Left lobe of liver (tissue), 2 donors: Measurements from ENCODE around the gene PTPRD. TPM values are rescaled to one million over a fixed set of nuclear protein-coding genes. Genes with fewer than 3 reads are reported as not detected.
A peak's percentile ranks its signal among the peaks of the same experiment; 100 is the strongest.
"Not testable (repeated sequence)": the region's sequence is repeated elsewhere in the genome, so short reads cannot be mapped to it uniquely, and the experiment has no call there.

Source experiments
- ATAC-seq: fragments of 200-7000 bp; cut with Tn5 transposase; one replicate; pipeline ENCODE4 v1.9.1; 2020; ENCODE audit warnings: mild to moderate bottlenecking, moderate library complexity
- DNase-seq: peaks from one replicate; pipeline ENCODE4 v3.0.0-alpha.2; 2020; ENCODE audit warnings: low spot score
- total RNA-seq: library from RNA; stranded (reverse); gene quantifications from one replicate; pipeline ENCODE4 v1.2.1, GENCODE V29; 2021
- donor health status: DM: no; HTN: no; CAD: no; lungs with moderate emphysema.
- donor health status: DM: no; HTN: yes; CAD: no.

PTPRD gene
- total RNA-seq, 1 donor from 2014 or later = 29.4 TPM

GRCh38 chr9:9556865-9557803 is 1055.7 kb downstream of the PTPRD start:
- ATAC-seq (no peak), DNase-seq (no peak)

DNA sequence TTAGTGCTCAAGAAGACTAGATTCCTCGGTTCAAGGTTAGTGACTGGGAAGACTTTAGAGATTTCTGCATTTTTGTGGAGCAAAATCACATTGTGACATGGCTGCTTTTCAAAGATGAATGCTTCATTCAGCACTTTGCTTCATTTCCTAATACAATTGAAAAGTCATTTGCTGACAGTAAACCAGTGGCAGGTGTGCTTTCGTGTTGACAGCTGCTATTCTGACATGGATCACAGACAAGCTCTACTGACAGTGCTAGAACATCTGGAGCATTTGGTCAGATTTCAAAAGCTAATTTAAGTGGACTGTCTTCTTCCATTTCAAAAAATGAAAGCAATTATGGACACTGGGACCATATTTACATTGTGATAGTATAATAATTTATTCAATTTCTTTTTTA is 1060.1 kb downstream of the PTPRD start:
- DNase-seq (no peak), ATAC-seq (no peak)

DNA sequence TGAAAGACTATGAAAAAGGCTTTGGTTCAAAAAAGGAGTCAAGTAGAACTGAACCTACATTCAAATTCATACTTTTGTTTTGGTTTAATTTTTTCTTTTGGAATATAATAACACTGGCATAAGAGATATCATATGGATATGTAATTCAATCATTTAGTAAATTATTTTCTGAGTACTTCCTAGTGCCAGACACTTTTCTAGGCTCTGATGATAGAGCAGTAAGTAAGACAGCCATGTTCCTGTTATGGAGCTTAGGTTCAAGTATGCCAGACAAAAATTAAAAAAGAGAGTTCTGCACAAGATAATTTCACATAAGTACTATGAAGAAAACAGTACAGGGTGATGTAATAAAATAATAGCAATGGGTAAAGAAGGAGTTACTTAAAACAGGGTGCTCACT is 1074.0 kb downstream of the PTPRD start:
- no peak for DNase-seq
- ATAC-seq = no peak

- DNase-seq (no peak), ATAC-seq (no peak)
Observed at GRCh38 chr9:9538356-9538755, 1074.4 kb downstream of the PTPRD start.

- DNase-seq (no peak), ATAC-seq (no peak)
Observed at GRCh38 chr9:9536523-9536922, 1076.3 kb downstream of the PTPRD start.

DNA sequence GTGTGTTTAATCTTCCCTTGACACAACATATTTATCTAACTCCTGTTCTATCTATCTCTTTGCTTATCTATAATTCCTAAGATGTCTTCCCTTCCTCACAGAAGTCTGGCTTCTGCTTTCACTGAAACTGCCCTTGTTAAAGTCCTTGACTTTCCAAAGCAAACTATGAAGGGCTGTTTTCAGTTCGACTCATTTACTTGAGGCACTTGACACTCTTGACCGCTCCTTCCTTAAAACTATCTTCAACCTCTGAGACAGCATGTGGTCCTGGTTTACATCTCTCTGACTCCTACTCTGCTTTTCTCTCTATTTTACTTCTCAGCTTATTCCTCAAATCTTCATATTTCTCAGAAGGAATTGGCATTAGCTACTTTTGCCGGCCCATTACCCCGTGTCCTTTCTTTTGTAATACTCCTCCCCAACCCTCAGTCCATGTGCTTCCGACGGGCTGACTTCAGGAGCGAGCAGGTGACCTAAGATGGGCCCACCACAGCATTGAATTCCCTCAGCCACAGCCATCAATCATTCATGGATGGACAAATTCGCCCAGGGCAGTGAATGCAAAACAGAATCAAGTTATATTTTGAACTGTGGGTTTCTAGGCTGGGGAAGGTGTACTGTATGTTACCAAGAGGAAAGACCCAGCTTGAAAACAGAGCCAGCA is 1089.2 kb downstream of the PTPRD start:
- ATAC-seq = no peak
- no peak for DNase-seq

DNA sequence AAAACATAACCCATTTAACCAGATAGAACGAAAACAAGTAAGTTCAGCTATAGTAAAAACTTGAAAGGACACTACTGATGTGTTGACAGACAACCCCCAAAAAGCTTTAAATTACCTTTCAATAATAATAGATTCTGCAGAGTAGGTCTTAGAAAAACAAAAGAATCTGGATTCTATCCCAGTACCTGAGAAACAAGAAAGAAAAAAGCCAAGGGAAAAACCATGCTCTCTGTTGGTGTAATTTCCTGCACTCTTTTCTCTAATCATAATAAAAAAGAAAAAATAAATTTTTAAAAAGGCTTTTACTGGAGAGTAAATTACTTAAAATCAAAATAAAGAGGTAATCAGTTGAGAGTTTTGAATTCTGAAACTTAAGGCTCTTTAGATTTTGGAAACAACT is 1090.4 kb downstream of the PTPRD start:
- DNase-seq = no peak
- no peak for ATAC-seq

GRCh38 chr9:9521033-9521779 is 1091.6 kb downstream of the PTPRD start:
- ATAC-seq (no peak), DNase-seq (no peak)

DNA sequence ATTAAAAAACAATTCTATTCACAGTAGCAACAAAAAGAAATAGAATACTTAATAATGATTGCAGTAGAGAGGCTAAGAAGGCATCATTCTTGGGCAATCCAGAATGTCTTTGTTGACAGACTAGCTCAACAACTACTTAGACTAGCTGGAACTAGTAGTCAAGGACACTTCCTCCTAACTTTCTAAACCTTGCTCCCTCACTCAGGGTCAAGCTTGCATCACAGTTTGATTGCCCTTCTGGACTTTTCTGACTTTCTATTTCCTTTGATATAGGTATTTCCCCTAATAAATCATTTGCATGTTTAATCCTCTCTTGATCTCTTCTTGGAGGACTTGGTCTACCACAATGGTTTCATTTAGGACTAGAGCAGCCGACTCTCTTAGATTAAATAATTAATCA is 1107.9 kb downstream of the PTPRD start:
- DNase-seq (no peak), ATAC-seq (no peak)

GRCh38 chr9:9499546-9499945 is 1113.3 kb downstream of the PTPRD start:
- no peak for DNase-seq
- ATAC-seq = no peak

- DNase-seq (no peak), ATAC-seq (no peak)
Observed at GRCh38 chr9:9498846-9499245, 1114.0 kb downstream of the PTPRD start.

GRCh38 chr9:9498128-9498527 is 1114.7 kb downstream of the PTPRD start:
- DNase-seq (no peak), ATAC-seq (peak; percentile 79)

GRCh38 chr9:9494336-9494735 is 1118.5 kb downstream of the PTPRD start:
- no peak for DNase-seq
- no peak for ATAC-seq

DNA sequence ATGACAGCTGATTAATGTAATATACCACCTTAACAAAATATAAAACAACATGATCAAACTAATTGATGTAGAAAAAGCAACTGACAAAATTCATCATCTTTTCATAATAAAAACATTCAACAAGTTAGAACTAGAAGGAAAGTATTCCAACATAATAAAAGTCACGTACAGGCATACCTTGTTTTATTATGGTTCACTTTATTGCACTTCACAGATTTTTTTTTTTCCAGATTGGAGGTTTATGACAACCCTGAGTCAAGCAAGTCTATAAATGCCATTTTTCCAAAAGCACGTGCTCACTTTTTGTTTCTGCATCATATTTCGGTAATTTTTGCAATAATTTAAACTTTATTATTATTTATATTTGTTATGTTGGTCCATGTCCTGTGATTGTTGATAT is 1120.3 kb downstream of the PTPRD start:
- ATAC-seq = no peak

GRCh38 chr9:9489183-9489582 is 1123.6 kb downstream of the PTPRD start:
- DNase-seq = no peak
- ATAC-seq = no peak

More for the DNA sequence above, 1120.3 kb downstream of the PTPRD start:
- DNase-seq = no peak

- ATAC-seq = no peak
- no peak for DNase-seq
Observed at GRCh38 chr9:9483175-9483574, 1129.6 kb downstream of the PTPRD start.

DNA sequence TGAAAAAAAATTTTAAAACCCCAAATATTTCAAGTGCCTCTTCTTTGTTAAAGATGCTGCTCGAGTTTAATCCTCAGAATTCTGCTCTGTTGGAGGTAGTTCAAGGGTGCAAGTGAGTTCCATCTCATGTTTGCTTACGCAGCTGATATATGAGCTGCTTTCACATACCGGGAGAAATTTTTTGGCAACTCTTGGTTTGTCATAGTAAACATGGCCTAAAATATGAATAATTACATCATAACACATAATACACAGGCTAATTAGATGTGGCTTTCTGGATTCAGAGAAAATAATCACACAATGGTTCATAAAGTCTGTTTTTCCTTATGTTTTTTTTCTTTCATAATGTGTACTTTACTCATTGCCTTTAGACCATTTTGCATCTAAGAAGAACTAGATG is 1134.1 kb downstream of the PTPRD start:
- no peak for ATAC-seq
- no peak for DNase-seq

GRCh38 chr9:9469271-9469670 is 1143.5 kb downstream of the PTPRD start:
- ATAC-seq (no peak), DNase-seq (no peak)

- not testable (repeated sequence) for ATAC-seq, DNase-seq
Observed at GRCh38 chr9:9441874-9442273, 1170.9 kb downstream of the PTPRD start.

DNA sequence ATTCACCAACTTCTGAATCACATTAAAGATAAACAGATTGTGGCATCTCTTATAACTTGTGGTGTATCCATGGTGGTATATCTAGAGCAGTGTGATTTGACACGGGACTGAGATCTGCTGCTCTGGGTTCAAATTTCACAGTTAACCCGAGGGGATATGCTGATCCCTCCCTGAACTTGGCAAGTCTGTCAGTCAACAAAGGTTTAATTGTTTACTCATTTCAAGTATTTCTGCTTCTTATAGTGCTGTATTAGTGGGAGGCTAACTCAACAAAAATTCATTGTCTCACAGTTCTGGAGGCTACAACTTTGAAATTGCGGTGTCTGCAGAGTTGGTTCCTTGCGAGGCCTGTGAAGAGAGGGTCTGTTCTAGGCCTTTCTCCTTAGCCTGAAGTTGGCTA is 1175.2 kb downstream of the PTPRD start:
- ATAC-seq (no peak), DNase-seq (no peak)

- not testable (repeated sequence) for ATAC-seq, DNase-seq
Observed at GRCh38 chr9:9426454-9426853, 1186.3 kb downstream of the PTPRD start.
